Measurements from ENCODE around the gene GRID2. TPM values are rescaled to one million over a fixed set of nuclear protein-coding genes. Genes with fewer than 3 reads are reported as not detected.

Gene GRID2
- total RNA-seq, 2 donors from 2014 or later, result not detected

GRCh38 chr4:93403571-93403970, 1099.8 kb downstream of the GRID2 start:
- no peak for DNase-seq (ENCODE audit: low spot score in 2 of 2)
- H3K36me3 Mint-ChIP-seq, result no peaks in the 10 kb centered on the region
- ATAC-seq, result no peak
- no peak overlapping the region for H3K27ac Mint-ChIP-seq
- peaks cover 4 to 8% of the 10 kb centered on the region in 2 donors for H3K9me3 Mint-ChIP-seq

- no peak for ATAC-seq
- Mint-ChIP-seq H3K9me3 (peaks cover 4 to 18% of the 10 kb centered on the region in 2 donors), H3K36me3 (no peaks in the 10 kb centered on the region), H3K27ac (no peak overlapping the region)
- no peak for DNase-seq (ENCODE audit: low spot score in 2 of 2)
These were observed 1103.9 kb downstream of the GRID2 start for GRCh38 chr4:93407493-93408275.

GRCh38 chr4:93409035-93409434, 1105.3 kb downstream of the GRID2 start:
- H3K27ac Mint-ChIP-seq, result no peak overlapping the region
- ATAC-seq (no peak), DNase-seq (ENCODE audit: low spot score in 2 of 2) (no peak)
- H3K36me3 Mint-ChIP-seq, result no peaks in the 10 kb centered on the region
- H3K9me3 Mint-ChIP-seq, result peaks cover 5 to 15% of the 10 kb centered on the region in 2 donors

- Mint-ChIP-seq H3K27ac (no peak overlapping the region), H3K36me3 (no peaks in the 10 kb centered on the region)
- no peak for ATAC-seq
These were observed 1110.3 kb downstream of the GRID2 start for GRCh38 chr4:93414041-93414550.

GRCh38 chr4:93416344-93417128, 1112.8 kb downstream of the GRID2 start:
- Mint-ChIP-seq H3K27ac (no peak overlapping the region), H3K9me3 (peaks cover 9 to 10% of the 10 kb centered on the region in 2 donors), H3K36me3 (no peaks in the 10 kb centered on the region)
- ATAC-seq (no peak), DNase-seq (ENCODE audit: low spot score in 2 of 2) (no peak)

More at GRCh38 chr4:93414041-93414550, 1110.3 kb downstream of the GRID2 start:
- H3K9me3 Mint-ChIP-seq, result peaks cover 10 to 18% of the 10 kb centered on the region in 2 donors
- DNase-seq (ENCODE audit: low spot score in 2 of 2), result no peak

GRCh38 chr4:93431371-93431770, 1127.6 kb downstream of the GRID2 start:
- Mint-ChIP-seq H3K36me3 (no peaks in the 10 kb centered on the region), H3K27ac (no peak overlapping the region), H3K9me3 (peaks cover 12 to 14% of the 10 kb centered on the region in 2 donors)
- ATAC-seq (no peak), DNase-seq (ENCODE audit: low spot score in 2 of 2) (no peak)

GRCh38 chr4:93433840-93434239, 1130.1 kb downstream of the GRID2 start:
- peaks cover 19 to 20% of the 10 kb centered on the region in 2 donors for H3K9me3 Mint-ChIP-seq
- ATAC-seq (no peak), DNase-seq (ENCODE audit: low spot score in 2 of 2) (no peak)
- peaks cover 0 to under 1% of the 10 kb centered on the region in 2 donors for H3K36me3 Mint-ChIP-seq
- H3K27ac Mint-ChIP-seq, result no peak overlapping the region

- Mint-ChIP-seq H3K9me3 (peaks cover 33 to 39% of the 10 kb centered on the region in 2 donors), H3K36me3 (peaks cover 0 to 5% of the 10 kb centered on the region in 2 donors), H3K27ac (no peak overlapping the region)
- no peak for DNase-seq (ENCODE audit: low spot score in 2 of 2)
- ATAC-seq, result no peak
These were observed 1132.3 kb downstream of the GRID2 start for GRCh38 chr4:93436000-93436626.

GRCh38 chr4:93437991-93438390, 1134.2 kb downstream of the GRID2 start:
- ATAC-seq, result no peak
- Mint-ChIP-seq H3K27ac (no peak overlapping the region), H3K36me3 (peaks cover 0 to 5% of the 10 kb centered on the region in 2 donors), H3K9me3 (peaks cover 36 to 39% of the 10 kb centered on the region in 2 donors)
- DNase-seq (ENCODE audit: low spot score in 2 of 2), result no peak

- no peak overlapping the region for H3K27ac Mint-ChIP-seq
- H3K36me3 Mint-ChIP-seq, result no peaks in the 10 kb centered on the region
- ATAC-seq, result no peak
- DNase-seq (ENCODE audit: low spot score in 2 of 2), result no peak
- peaks cover 9 to 16% of the 10 kb centered on the region in 2 donors for H3K9me3 Mint-ChIP-seq
These were observed 1141.1 kb downstream of the GRID2 start for GRCh38 chr4:93444860-93445259.

- H3K27ac Mint-ChIP-seq, result no peak overlapping the region
- no peaks in the 10 kb centered on the region for H3K36me3 Mint-ChIP-seq
- peaks cover 0 to 12% of the 10 kb centered on the region in 2 donors for H3K9me3 Mint-ChIP-seq
- DNase-seq (ENCODE audit: low spot score in 2 of 2), result no peak
- no peak for ATAC-seq
These were observed 1142.3 kb downstream of the GRID2 start for GRCh38 chr4:93446038-93446437.

- H3K9me3 Mint-ChIP-seq, result peaks cover 0 to 4% of the 10 kb centered on the region in 2 donors
- DNase-seq (ENCODE audit: low spot score in 2 of 2), result no peak
These were observed 1145.0 kb downstream of the GRID2 start for GRCh38 chr4:93448691-93449293.

GRCh38 chr4:93451954-93452353, 1148.2 kb downstream of the GRID2 start:
- Mint-ChIP-seq H3K27ac (no peak overlapping the region), H3K36me3 (no peaks in the 10 kb centered on the region), H3K9me3 (peaks cover under 1 to 5% of the 10 kb centered on the region in 2 donors)
- ATAC-seq (no peak), DNase-seq (ENCODE audit: low spot score in 2 of 2) (no peak)

More at GRCh38 chr4:93448691-93449293, 1145.0 kb downstream of the GRID2 start:
- no peaks in the 10 kb centered on the region for H3K36me3 Mint-ChIP-seq
- no peak for ATAC-seq
- H3K27ac Mint-ChIP-seq, result no peak overlapping the region

GRCh38 chr4:93461541-93461940, 1157.8 kb downstream of the GRID2 start:
- DNase-seq (ENCODE audit: low spot score in 2 of 2) (no peak), ATAC-seq (no peak)
- Mint-ChIP-seq H3K9me3 (peaks cover 4 to 10% of the 10 kb centered on the region in 2 donors), H3K27ac (no peak overlapping the region), H3K36me3 (no peaks in the 10 kb centered on the region)

GRCh38 chr4:93466446-93466845, 1162.7 kb downstream of the GRID2 start:
- Mint-ChIP-seq H3K36me3 (no peaks in the 10 kb centered on the region), H3K27ac (no peak overlapping the region), H3K9me3 (peaks cover 0 to 4% of the 10 kb centered on the region in 2 donors)
- DNase-seq (ENCODE audit: low spot score in 2 of 2) (no peak), ATAC-seq (no peak)

- ATAC-seq, result no peak
- H3K36me3 Mint-ChIP-seq, result no peaks in the 10 kb centered on the region
- peaks cover 0 to 4% of the 10 kb centered on the region in 2 donors for H3K9me3 Mint-ChIP-seq
- no peak for DNase-seq (ENCODE audit: low spot score in 2 of 2)
- no peak overlapping the region for H3K27ac Mint-ChIP-seq
These were observed 1163.9 kb downstream of the GRID2 start for GRCh38 chr4:93467484-93468155.

Measured in activated naive CD4-positive, alpha-beta T cell treated with anti-CD3 and anti-CD28 coated beads, Interleukin-2, amount 50 U/mL, for 72 hours (primary cell).